ENCODE measurements around the gene CXXC1.

DNA sequence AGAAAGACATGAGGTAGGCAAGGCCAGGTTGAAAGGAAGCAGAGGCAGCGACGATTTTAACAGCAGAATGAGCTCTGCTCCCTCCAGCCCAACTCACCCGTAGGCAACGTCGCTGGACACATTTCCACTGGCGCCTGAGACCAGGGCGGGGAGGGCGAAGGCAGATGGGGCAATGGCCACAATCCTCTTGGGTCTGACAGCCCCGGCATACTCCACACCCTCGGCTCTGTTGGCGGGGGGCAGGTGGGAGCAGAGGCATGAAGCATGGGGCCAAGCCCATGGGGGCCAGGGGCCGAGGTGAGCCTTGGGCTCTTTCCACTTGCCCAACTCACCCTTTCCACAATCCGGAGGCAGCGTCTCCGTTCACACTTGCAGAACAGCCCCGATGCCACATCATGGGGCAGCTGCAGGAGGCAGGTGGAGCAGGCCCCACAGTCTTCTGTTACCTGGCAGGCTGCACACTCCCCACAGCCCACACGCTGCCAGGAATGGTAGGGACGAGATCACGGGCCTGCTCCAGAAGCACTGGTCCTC lies 11.9 kb downstream of the CXXC1 start:
- TF ChIP-seq POLR2A (IDR thresholded peaks at IDR 0.05; ENCODE audit: low read depth, low read length) (no peak), POLR2AphosphoS5 (IDR thresholded peaks at IDR 0.05; ENCODE audit: low read depth, low read length) (no peak), TAF1 (IDR thresholded peaks at IDR 0.05; ENCODE audit: low read depth, low read length) (no peak), POU2F2 (IDR thresholded peaks at IDR 0.05; ENCODE audit: low read depth, low read length) (no peak), PAX5 (IDR thresholded peaks at IDR 0.05; ENCODE audit: insufficient read depth, low read length, severe bottlenecking) (no peak)

Measured in GM12891 (cell line).